K562 (cell line): ENCODE results near the gene ZNF267. TPM values are rescaled to one million over a fixed set of nuclear protein-coding genes. Genes with fewer than 3 reads are reported as not detected.
A peak's percentile ranks its signal among the peaks of the same experiment; 100 is the strongest.

ENCODE experiments used
- ADNP ChIP-seq: fragments of 200-800 bp; sonication (Bioruptor generic); IDR thresholded peaks from 2 replicates; pipeline ENCODE4 v1.6.1; 2016; ENCODE audit warnings: missing genetic modification characterization, missing compliant biosample characterization
- CREB3L1 ChIP-seq: fragments of 450-650 bp; IDR thresholded peaks from 2 replicates; pipeline ENCODE4 v1.6.1; 2014; ENCODE audit warnings: low read depth, mild to moderate bottlenecking, moderate library complexity, borderline replicate concordance
- DEAF1 ChIP-seq: fragments of 450-650 bp; formaldehyde crosslinking; IDR thresholded peaks from 2 replicates; pipeline ENCODE4 v1.4.0; 2020; ENCODE audit warnings: mild to moderate bottlenecking, moderate library complexity
- ELF2 ChIP-seq: fragments of 250-450 bp; sonication (Bioruptor Pico); IDR thresholded peaks from 2 replicates; pipeline ENCODE4 v1.5.0; 2021; ENCODE audit warnings: mild to moderate bottlenecking
- FOXA1 ChIP-seq: fragments of 450-650 bp; IDR thresholded peaks from 2 replicates; pipeline ENCODE4 v1.6.1; 2016; ENCODE audit warnings: mild to moderate bottlenecking, borderline replicate concordance
- GATAD2A ChIP-seq: fragments of 450-650 bp; IDR thresholded peaks from 2 replicates; pipeline ENCODE4 v1.6.1; 2017
- JUN ChIP-seq, 2 experiments: sonication (generic) in 1 of 2; formaldehyde crosslinking in 1 of 2; IDR thresholded peaks; 2 replicates each; pipeline versions ENCODE4 v1.6.1 to v1.8.0; 2012 to 2022; ENCODE audit warnings: borderline replicate concordance in 2 of 2, mild to moderate bottlenecking in 2 of 2, improper control_type of control experiment in 1 of 2, low read depth in 1 of 2, low read length in 1 of 2, missing genetic modification reagents in 1 of 2
- MBD2 ChIP-seq: sonication (generic); IDR thresholded peaks from 2 replicates; pipeline ENCODE4 v1.6.1; 2016; ENCODE audit warnings: low read depth, borderline replicate concordance
- POLR2H ChIP-seq: IDR thresholded peaks from 2 replicates; pipeline ENCODE4 v1.6.1; 2016; ENCODE audit warnings: missing genetic modification characterization, low read depth, mild to moderate bottlenecking, control low read depth, missing compliant biosample characterization, moderate library complexity
- ZBTB49 ChIP-seq: sonication (generic); formaldehyde crosslinking; IDR thresholded peaks from 2 replicates; pipeline ENCODE4 v1.8.0; 2022; ENCODE audit warnings: missing genetic modification reagents, mild to moderate bottlenecking, borderline replicate concordance
- ZBTB9 ChIP-seq: fragments of 450-650 bp; formaldehyde crosslinking; IDR thresholded peaks from 2 replicates; pipeline ENCODE4 v1.4.0; 2020; ENCODE audit warnings: mild to moderate bottlenecking, moderate library complexity
- polyA plus RNA-seq, 8 experiments: library from polyadenylated mRNA; depleted of rRNA in 4 of 8; stranded (reverse) in 5 of 8; unstranded in 3 of 8; fragments of >200 nt; fragmentation: Nextera tagmentation in 2 of 8; fragmentation: Illumina TruSeq in 1 of 8; extraction: Ambion mirVana in 2 of 8; extraction: Trizol in 1 of 8; gene quantifications; 2 replicates each; pipeline versions ENCODE4 v1.2.1 to v1.2.3, GENCODE V29; 2011 to 2014; ENCODE audit warnings: inconsistent platforms in 1 of 8, missing spikeins in 1 of 8
- total RNA-seq, 7 experiments: library from RNA; depleted of rRNA in 6 of 7; stranded (reverse); fragments of >200 nt in 6 of 7; fragmentation: Illumina TruSeq in 2 of 7; extraction: Trizol in 2 of 7; gene quantifications; 2 replicates each; pipeline versions ENCODE4 v1.2.1 to v1.2.3, GENCODE V29; 2011 to 2021; ENCODE audit warnings: low replicate concordance in 1 of 7

ZNF267 gene
- total and polyA plus RNA-seq, 9 of the 15 experiments (the other 6 are each of a cell fraction or from before 2014, with no cell fraction given), result 14.6 to 38.8 (median 21.5) TPM

- TF ChIP-seq CREB3L1 (no peak), ZBTB49 (CRISPR knock-in tag) (no peak), GATAD2A (0 out of 2 replicates have a peak, but pooled peaks have one; percentile 16), POLR2H (tag) (peak; percentile 76), DEAF1 (CRISPR knock-in tag) (peak; percentile 24; the same call in 1 of the 2 replicates), ELF2 (peak; percentile 83), ADNP (tag) (no peak), JUN (IDR thresholded peaks at IDR 0.05; ENCODE audit: borderline replicate concordance, low read depth, low read length) (no peak), JUN (CRISPR knock-in tag; IDR thresholded peaks at IDR 0.05; ENCODE audit: borderline replicate concordance) (no peak), ZBTB9 (peak; percentile 83; the same call in 1 of the 2 replicates), MBD2 (peak; percentile 63; the same call in 1 of the 2 replicates), FOXA1 (no peak)
Measured at GRCh38 chr16:31873556-31874365, at the start of gene ZNF267 (continued).
